ENCODE data around the gene IL19. TPM values are rescaled to one million over a fixed set of nuclear protein-coding genes. Genes with fewer than 3 reads are reported as not detected.

IL19 gene
- total RNA-seq, 1 experiment from 2014 or later = not detected

GRCh38 chr1:206832352-206832880 is 61.8 kb downstream of the IL19 start:
- no peak overlapping the region for H3K4me2 ChIP-seq (ENCODE audit: insufficient read depth, insufficient read length, low read length)
- no peak overlapping the region for H2BK20ac ChIP-seq (ENCODE audit: low read depth, low read length, poor library complexity, severe bottlenecking)
- no peak overlapping the region for H4K8ac ChIP-seq (replicated peaks; ENCODE audit: insufficient read length, low read depth, low read length)
- H2BK12ac ChIP-seq (ENCODE audit: insufficient read length, low read depth, low read length) = no peak overlapping the region
- no peaks in the 10 kb centered on the region for H3K23me2 ChIP-seq (ENCODE audit: insufficient read length, low read depth, low read length, poor library complexity, severe bottlenecking)
- Mint-ChIP-seq H3K36me3 (ENCODE audit: insufficient read depth in 1 of 3, low read depth in 3 of 3) (no peaks in the 10 kb centered on the region), H3K9me3 (no peaks in the 10 kb centered on the region), H3K4me3 (no peak overlapping the region), H3K27me3 (ENCODE audit: low read depth) (no peaks in the 10 kb centered on the region; the same call in none of the 2 replicates), H3K4me1 (no peaks in the 10 kb centered on the region), H3K27ac (no peak overlapping the region)
- H2AK5ac ChIP-seq (ENCODE audit: insufficient read length, low read length) = no peak overlapping the region
- no peaks in the 10 kb centered on the region for H3K9me3 ChIP-seq (ENCODE audit: control insufficient read depth, low read depth, low read length)
- H3K56ac ChIP-seq (ENCODE audit: insufficient read length, low read depth, low read length) = no peak overlapping the region
- H3K4ac ChIP-seq (ENCODE audit: low read depth, low read length) = no peak overlapping the region
- no peaks in the 10 kb centered on the region for H3K79me2 ChIP-seq (ENCODE audit: insufficient read depth, low read length)
- H3K9ac ChIP-seq (ENCODE audit: extremely low read depth, insufficient read length, low read length) = no peak overlapping the region
- TF ChIP-seq, protein P1, sequence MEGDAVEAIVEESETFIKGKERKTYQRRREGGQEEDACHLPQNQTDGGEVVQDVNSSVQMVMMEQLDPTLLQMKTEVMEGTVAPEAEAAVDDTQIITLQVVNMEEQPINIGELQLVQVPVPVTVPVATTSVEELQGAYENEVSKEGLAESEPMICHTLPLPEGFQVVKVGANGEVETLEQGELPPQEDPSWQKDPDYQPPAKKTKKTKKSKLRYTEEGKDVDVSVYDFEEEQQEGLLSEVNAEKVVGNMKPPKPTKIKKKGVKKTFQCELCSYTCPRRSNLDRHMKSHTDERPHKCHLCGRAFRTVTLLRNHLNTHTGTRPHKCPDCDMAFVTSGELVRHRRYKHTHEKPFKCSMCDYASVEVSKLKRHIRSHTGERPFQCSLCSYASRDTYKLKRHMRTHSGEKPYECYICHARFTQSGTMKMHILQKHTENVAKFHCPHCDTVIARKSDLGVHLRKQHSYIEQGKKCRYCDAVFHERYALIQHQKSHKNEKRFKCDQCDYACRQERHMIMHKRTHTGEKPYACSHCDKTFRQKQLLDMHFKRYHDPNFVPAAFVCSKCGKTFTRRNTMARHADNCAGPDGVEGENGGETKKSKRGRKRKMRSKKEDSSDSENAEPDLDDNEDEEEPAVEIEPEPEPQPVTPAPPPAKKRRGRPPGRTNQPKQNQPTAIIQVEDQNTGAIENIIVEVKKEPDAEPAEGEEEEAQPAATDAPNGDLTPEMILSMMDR (conservative IDR thresholded peaks at IDR 0.05) = no peak
- no peak for DNase-seq
- H4K91ac ChIP-seq (ENCODE audit: insufficient read length, low read depth, low read length) = no peak overlapping the region
- no peak overlapping the region for H2BK15ac ChIP-seq (ENCODE audit: low read depth, low read length)
- no peak overlapping the region for H2BK5ac ChIP-seq (ENCODE audit: insufficient read length, low read length)
- H2AFZ ChIP-seq (ENCODE audit: low read length) = no peak overlapping the region
- no peak overlapping the region for H2BK120ac ChIP-seq (ENCODE audit: low read depth, low read length, poor library complexity, severe bottlenecking)
- no peak overlapping the region for H3K14ac ChIP-seq (ENCODE audit: insufficient read depth, low read length)
- H4K20me1 ChIP-seq (ENCODE audit: control insufficient read depth, insufficient read depth, insufficient read length) = no peaks in the 10 kb centered on the region
- H3K18ac ChIP-seq (ENCODE audit: insufficient read length, low read depth, low read length) = no peak overlapping the region
- no peak overlapping the region for H3T11ph ChIP-seq (ENCODE audit: low read length)
- H3K23ac ChIP-seq (ENCODE audit: insufficient read length, low read depth, low read length) = no peak overlapping the region
- no peaks in the 10 kb centered on the region for H3K79me1 ChIP-seq (ENCODE audit: insufficient read depth, low read depth, low read length, poor library complexity, severe bottlenecking)
- no peak overlapping the region for H4K5ac ChIP-seq (ENCODE audit: insufficient read length, low read depth, low read length)
- WGBS (ENCODE audit: extremely low coverage, insufficient read length, low lambda C conversion rate) = no CpG with 5 or more reads among the region's 2 CpGs
- no peak overlapping the region for H3K27ac ChIP-seq (ENCODE audit: insufficient read length, low read depth, low read length)
- no peaks in the 10 kb centered on the region for H3K27me3 ChIP-seq (ENCODE audit: insufficient read depth, low read length)
- H3K4me1 ChIP-seq (ENCODE audit: insufficient read depth, low read length) = no peaks in the 10 kb centered on the region

Data from H9 (cell line).